Rectal smooth muscle tissue (tissue), 1 donor: ENCODE data around the gene PCARE.

Experiments used
- H3K27ac ChIP-seq: one replicate; pipeline ENCODE4 v1.7.0; 2013; ENCODE audit warnings: low read depth, low read length, inconsistent platforms
- H3K27me3 ChIP-seq: one replicate; pipeline ENCODE4 v1.7.0; 2013; ENCODE audit warnings: low read length; ENCODE audit not compliant: control insufficient read depth, insufficient read depth
- H3K36me3 ChIP-seq: one replicate; pipeline ENCODE4 v1.7.0; 2013; ENCODE audit warnings: low read length; ENCODE audit not compliant: control insufficient read depth, insufficient read depth
- H3K4me1 ChIP-seq: one replicate; pipeline ENCODE4 v1.7.0; 2013; ENCODE audit warnings: low read length; ENCODE audit not compliant: control insufficient read depth, insufficient read depth
- H3K4me3 ChIP-seq: one replicate; pipeline ENCODE4 v1.7.0; 2013; ENCODE audit warnings: low read length
- H3K9ac ChIP-seq: one replicate; pipeline ENCODE4 v1.7.0; 2013; ENCODE audit warnings: low read length

The PCARE gene

DNA sequence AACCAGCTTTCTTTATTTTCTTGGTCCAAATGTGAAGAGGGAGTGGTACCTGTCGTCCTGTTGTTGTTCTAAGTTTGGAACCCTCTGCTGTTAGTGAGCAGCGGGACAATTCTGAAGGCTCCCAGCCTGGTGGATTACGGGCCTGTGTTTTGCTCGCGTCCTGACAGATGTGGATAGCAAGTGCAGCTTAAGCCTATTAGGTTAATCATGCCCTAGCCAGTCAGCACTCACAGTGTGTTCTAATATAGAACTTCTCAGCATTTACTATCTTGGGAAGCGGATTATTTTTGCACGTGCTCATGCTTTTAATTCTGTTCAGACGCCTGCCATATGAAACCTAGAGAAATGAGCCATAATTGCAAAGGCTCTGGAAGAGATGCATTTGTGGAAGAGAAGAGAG lies at the start of gene PCARE:
Gene PCARE, minus strand, starts transcription at position 113 of the 400 bp plus-strand sequence. CDS start 262 bp downstream, outside the sequence.
- Histone ChIP-seq H3K36me3 (no peaks in the 10 kb centered on the region), H3K27ac (no peak within 1 kb of the TSS), H3K9ac (no peak within 1 kb of the TSS), H3K4me1 (peaks cover 8% of the 10 kb centered on the region), H3K27me3 (no peaks in the 10 kb centered on the region), H3K4me3 (no peak within 1 kb of the TSS)

DNA sequence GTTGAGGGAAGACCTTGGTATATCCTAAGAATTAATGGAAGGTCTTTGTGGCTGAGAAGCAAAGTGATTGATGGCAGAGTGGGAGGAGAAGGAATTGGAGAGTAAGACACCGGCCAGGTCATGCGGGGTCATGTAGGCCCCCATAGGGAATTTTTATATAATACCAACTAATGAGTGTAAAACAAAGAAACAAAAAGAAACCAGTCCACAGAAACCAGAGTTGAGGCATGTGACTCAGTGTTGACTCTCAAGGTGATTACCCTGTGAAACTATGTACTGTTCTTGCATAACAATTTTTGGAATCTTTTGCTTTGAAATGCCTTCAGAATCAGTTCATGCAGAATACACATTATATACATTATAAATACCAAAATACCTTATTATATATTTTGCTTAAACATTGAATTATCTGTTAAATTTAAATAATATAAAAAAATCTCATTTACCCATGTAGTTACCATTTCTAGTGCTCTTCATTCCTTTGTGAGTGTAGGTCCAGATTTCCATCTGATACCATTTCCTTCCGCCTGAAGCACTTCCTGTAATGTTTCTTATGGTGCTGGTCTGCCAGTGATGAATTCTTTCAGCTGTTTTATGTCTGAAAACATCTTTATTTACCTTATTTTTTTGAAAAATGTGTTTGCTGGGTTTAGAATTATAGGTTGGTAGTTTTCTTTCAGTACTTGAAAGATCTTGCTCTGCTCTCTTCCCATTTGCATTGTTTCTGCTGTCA lies 49.5 kb upstream of the PCARE start:
- H3K4me1 ChIP-seq, result no peaks in the 10 kb centered on the region
- no peaks in the 10 kb centered on the region for H3K36me3 ChIP-seq
- no peak overlapping the region for H3K9ac ChIP-seq
- no peak overlapping the region for H3K27ac ChIP-seq
- no peak overlapping the region for H3K4me3 ChIP-seq
- no peaks in the 10 kb centered on the region for H3K27me3 ChIP-seq

DNA sequence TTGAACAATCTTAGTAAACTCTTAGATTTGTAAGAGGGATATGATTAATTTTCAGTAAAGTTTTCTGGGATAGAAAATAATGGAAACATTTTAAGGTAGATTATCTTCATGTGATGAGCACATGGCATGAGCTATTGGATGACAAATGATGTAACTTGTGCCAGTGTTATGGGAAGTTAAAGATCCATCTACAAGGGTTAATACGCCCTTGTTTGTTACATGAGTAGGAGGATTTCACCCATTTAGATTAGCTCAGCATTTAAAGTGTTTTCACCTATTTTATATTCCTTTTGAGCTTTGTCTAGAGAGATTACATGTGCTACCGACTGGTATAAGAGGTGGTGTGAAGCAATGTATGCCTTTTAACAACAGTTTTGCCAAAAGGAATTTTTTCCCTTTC lies 46.5 kb upstream of the PCARE start:
- H3K36me3 ChIP-seq, result no peaks in the 10 kb centered on the region
- no peak overlapping the region for H3K27ac ChIP-seq
- H3K9ac ChIP-seq, result no peak overlapping the region
- H3K4me3 ChIP-seq, result no peak overlapping the region
- peaks cover 3% of the 10 kb centered on the region for H3K4me1 ChIP-seq
- H3K27me3 ChIP-seq, result no peaks in the 10 kb centered on the region

DNA sequence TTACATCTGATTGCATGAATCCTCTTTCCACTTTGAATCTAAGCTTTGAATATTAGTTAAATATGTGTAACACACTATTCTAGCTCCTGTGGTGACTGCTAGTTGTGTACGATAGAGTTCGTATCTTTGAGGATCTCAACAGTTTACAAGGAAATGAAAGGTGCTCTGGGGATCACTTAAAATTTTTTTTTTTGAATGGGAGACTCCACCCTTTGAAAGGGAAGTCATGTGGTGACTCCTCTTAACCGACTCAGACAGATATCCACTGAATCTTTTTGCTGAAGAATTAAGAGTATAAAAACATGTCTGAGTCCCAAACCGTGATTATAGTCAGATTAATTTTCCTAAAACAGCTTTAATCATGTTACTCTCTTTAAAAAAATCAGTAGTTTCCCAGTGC lies 44.9 kb upstream of the PCARE start:
- H3K4me1 ChIP-seq, result peaks cover 3% of the 10 kb centered on the region
- no peak overlapping the region for H3K4me3 ChIP-seq
- H3K27ac ChIP-seq, result no peak overlapping the region

DNA sequence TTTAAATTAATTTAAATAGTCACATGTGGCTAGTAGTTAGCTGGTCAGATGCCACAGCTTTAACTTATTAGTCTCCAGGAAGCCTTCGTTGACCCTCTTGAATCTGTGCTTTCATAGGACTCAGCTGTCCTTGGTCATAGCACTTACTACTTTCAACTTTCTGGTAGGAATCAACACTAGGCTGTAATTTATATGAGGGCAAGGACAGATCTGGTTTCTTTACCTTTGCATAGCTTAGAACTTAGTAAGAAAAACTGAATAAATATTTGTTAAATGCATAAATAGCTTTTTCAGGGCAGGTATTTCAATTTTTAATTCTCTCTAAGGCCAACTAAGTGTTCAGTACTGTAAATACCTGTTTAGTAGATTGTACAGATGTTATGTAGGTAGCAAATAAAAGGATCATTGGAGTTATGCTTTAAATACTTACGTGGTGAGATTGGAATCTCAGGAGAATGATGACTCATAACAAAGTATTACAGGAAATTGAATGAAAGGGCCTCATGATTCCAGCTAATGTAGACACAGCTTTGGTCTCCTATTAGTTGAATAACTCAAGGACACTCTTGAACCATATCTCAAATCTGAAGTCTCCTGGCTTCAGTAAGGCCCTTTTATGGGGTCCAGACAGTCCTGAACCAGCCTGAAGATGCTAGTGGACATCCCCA lies 43.4 kb upstream of the PCARE start:
- peaks cover 3% of the 10 kb centered on the region for H3K4me1 ChIP-seq
- no peak overlapping the region for H3K9ac ChIP-seq
- no peaks in the 10 kb centered on the region for H3K36me3 ChIP-seq
- H3K4me3 ChIP-seq, result no peak overlapping the region
- H3K27me3 ChIP-seq, result no peaks in the 10 kb centered on the region
- H3K27ac ChIP-seq, result no peak overlapping the region

More for the DNA sequence above, 44.9 kb upstream of the PCARE start:
- no peaks in the 10 kb centered on the region for H3K27me3 ChIP-seq
- H3K9ac ChIP-seq, result no peak overlapping the region
- H3K36me3 ChIP-seq, result no peaks in the 10 kb centered on the region

DNA sequence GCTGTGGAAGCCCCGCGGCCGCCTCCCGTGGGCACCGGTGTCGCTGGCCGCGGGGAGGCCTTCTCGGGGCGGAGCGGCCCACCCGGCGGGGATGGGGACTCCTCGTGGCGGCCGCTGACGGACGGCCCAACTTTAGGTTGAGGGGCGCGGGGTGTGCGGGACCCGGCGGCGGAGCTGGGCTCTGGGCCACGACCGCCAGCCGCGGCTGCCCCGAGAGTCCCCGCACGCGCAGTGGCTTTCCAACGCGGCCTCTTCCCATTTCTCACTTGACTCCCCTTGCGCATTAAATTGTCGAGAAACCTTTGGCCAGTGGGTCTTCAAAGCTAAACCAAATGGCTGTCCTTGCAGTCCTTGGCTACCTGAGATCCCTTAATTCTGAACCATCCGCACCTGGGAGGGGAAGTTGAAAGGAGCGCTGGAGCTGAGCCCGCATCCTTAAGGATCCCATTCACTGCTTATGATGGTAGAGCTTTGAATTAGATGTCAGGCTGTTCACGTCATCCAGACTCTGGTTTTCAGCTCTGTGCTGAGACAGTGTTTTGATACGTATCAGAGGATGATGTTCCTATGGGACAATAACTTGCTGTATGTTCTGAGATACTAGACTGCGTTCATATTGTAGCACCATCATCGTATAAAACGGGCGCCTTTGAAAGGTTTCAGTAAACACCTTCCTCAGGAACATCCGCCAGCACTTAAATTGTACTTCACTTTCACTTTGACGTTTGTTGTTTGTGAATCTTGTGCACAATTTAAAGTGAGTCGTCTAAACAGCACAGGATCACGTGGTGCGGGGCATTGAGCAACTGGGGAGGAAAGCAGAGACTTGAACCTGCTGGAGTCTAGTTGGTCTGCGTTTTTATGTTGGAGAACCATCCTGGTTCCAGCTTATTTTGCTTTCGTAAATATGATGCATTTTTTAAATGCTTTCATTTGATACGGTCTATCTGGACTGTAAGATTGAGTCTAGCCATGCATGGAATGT lies 41.8 kb upstream of the PCARE start:
- H3K4me3 ChIP-seq, result peak overlapping the region; percentile 92
- peak overlapping the region; percentile 82 for H3K27ac ChIP-seq
- no peaks in the 10 kb centered on the region for H3K27me3 ChIP-seq
- peaks cover 3% of the 10 kb centered on the region for H3K4me1 ChIP-seq
- no peaks in the 10 kb centered on the region for H3K36me3 ChIP-seq
- peak overlapping the region; percentile 60 for H3K9ac ChIP-seq

DNA sequence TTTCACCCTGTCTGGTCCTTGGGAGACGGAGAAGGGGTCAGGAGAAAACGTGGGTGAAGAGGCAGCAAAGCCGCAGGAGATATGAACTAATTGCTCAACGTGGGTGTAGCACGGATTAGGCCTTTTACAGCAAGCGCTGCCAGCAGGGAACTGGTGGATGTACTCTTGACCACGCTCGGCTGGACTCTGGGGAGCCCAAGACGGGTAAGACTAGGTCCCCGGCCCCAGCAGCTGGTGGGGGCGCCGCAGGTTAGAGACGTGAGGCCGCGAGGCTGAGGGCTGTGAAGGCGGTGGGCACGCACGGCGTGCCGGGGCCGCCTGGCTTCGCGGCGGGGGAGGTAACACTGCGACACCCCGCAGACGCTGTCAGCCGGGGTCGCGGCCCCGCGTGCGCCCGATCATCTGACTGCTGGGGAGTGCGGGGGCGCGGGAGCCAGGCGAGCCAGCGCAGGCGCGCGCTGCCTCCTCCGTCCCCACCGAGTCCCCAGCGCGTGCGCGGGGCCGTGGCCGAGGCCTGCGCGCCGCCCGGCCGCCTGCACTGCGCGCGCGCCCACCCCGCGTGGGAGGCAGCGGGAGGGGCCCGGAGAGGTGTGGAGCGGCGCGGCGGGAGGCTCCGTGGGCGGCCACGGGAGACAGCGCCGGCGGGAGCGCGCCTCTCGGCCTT lies 40.8 kb upstream of the PCARE start, which contains the start of gene CLIP4:
Gene CLIP4, plus strand, starts transcription at position 470 of the 664 bp plus-strand sequence. CDS start 5,974 bp downstream, outside the sequence.
- Histone ChIP-seq H3K36me3 (no peaks in the 10 kb centered on the region), H3K27ac (peak within 1 kb of the TSS; percentile 82), H3K27me3 (no peaks in the 10 kb centered on the region), H3K4me1 (peaks cover 3% of the 10 kb centered on the region), H3K9ac (peak within 1 kb of the TSS; percentile 60), H3K4me3 (peak within 1 kb of the TSS; percentile 92)

DNA sequence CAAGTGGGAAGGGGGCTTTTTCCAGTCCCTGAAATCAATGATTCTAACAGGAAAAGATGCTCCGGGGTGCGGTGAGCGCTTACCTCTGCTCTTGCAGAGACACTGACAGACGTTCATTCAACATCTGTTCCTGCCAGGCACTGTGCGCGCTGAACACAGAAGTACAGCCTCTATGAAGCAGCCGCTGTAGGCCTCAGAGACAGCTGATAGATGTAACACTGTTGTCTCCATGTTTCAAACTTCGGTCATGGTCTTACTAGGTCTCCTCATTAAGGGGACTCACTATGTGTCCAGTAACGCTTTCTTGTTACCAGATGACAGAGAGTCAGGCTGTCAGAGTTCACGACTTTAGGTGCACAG lies 40.2 kb upstream of the PCARE start:
- Histone ChIP-seq H3K27me3 (no peaks in the 10 kb centered on the region), H3K36me3 (no peaks in the 10 kb centered on the region), H3K9ac (no peak overlapping the region), H3K4me1 (peaks cover 3% of the 10 kb centered on the region), H3K27ac (peak overlapping the region; percentile 82), H3K4me3 (peak overlapping the region; percentile 67)

DNA sequence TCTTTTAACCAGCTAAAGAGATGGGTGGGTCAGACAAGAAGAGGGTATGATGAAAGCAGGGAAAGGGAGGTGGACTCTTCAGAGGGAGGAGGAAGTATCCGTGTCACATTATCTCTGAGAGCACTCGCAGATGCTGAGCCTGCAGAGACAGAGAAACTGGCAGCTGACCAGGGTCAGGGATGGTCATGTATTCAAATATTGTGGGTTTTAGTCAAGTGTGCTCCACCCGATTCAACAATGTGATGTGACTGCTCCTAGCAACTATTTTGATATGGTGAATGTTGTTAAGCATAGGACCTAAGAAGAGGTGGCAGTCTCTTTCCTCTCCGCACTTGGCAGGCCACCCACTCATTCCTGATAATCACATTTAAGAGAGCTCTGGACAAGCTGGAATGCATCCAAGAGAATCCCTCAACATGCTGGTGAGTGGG lies 39.6 kb upstream of the PCARE start:
- Histone ChIP-seq H3K9ac (no peak overlapping the region), H3K4me3 (no peak overlapping the region), H3K27me3 (no peaks in the 10 kb centered on the region), H3K27ac (no peak overlapping the region), H3K36me3 (no peaks in the 10 kb centered on the region), H3K4me1 (peaks cover 3% of the 10 kb centered on the region)

DNA sequence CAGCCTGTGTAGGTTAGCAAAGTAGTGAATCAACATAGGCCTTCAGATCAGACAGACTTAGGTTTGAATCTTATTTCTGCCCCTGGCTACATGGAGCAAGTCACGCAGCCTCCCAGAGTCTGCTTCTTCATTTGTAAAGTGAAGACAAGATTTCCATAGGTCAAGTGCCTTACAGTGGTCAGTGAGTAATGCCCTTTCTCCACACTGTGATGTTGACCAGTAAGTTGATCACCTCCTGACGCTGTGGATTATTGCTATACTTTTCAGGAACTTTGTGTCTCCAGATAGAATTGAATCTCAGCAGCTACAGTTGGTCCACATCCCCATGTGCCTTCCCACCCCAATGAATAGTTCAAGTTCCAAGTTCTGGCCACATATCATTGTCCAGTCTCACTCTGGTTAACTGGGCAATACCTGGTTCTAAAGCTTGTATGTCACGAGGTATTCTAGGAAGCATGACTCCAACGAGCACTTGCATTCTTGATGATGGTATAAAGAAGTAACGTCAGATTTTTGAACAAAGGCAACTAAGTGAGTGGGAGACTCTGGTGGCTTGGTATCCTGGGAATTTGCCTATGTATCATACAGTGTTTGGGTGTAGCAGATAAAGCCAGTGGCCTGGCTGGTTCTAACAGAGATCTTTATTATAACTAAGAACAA lies 38.8 kb upstream of the PCARE start:
- H3K36me3 ChIP-seq, result no peaks in the 10 kb centered on the region
- H3K4me1 ChIP-seq, result peaks cover 3% of the 10 kb centered on the region
- H3K27ac ChIP-seq, result no peak overlapping the region
- no peaks in the 10 kb centered on the region for H3K27me3 ChIP-seq
- no peak overlapping the region for H3K4me3 ChIP-seq
- H3K9ac ChIP-seq, result no peak overlapping the region

DNA sequence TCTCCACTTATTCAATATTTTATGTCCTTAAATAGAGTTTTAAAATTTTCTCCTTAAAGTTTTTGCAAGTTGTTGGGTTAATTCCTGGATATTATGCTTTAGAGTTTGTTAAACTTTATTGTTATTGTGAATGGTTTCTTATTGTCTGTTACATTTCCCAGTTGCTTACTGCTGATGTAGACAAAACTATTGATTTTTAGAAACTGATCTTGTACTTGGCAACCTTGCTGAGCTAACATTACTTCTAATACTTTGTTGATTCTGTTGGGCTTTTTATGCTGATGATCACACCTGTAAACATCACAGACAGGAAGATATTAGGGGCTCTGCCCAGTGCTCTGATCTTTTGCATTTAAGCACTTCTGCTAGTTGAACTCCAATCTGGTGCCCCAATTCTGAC lies 38.1 kb upstream of the PCARE start:
- Histone ChIP-seq H3K4me1 (peaks cover 3% of the 10 kb centered on the region), H3K27ac (no peak overlapping the region), H3K36me3 (no peaks in the 10 kb centered on the region), H3K9ac (no peak overlapping the region), H3K27me3 (no peaks in the 10 kb centered on the region), H3K4me3 (no peak overlapping the region)
